GM18951 (cell line): ENCODE data around the gene LCN10.

Experiments
- POLR2A ChIP-seq: IDR thresholded peaks from 4 replicates; pipeline ENCODE4 v1.6.1; 2011; ENCODE audit warnings: mild to moderate bottlenecking; ENCODE audit not compliant: insufficient read length, insufficient read depth; ENCODE audit errors: extremely low read depth
- in situ Hi-C: fragments of 300-500 bp; cut with MboI; formaldehyde crosslinking; loops from one replicate; pipeline ENCODE4 v1.12.0; 2022; ENCODE audit warnings: low sequenced_read_pairs, mixed read lengths, inconsistent platforms; ENCODE audit not compliant: unreplicated experiment

LCN10 gene

GRCh38 chr9:136722093-136722968 is 20.4 kb downstream of the LCN10 start:
- in situ Hi-C loops: no loop called here
- peak; percentile 8 for TF ChIP-seq POLR2A

DNA sequence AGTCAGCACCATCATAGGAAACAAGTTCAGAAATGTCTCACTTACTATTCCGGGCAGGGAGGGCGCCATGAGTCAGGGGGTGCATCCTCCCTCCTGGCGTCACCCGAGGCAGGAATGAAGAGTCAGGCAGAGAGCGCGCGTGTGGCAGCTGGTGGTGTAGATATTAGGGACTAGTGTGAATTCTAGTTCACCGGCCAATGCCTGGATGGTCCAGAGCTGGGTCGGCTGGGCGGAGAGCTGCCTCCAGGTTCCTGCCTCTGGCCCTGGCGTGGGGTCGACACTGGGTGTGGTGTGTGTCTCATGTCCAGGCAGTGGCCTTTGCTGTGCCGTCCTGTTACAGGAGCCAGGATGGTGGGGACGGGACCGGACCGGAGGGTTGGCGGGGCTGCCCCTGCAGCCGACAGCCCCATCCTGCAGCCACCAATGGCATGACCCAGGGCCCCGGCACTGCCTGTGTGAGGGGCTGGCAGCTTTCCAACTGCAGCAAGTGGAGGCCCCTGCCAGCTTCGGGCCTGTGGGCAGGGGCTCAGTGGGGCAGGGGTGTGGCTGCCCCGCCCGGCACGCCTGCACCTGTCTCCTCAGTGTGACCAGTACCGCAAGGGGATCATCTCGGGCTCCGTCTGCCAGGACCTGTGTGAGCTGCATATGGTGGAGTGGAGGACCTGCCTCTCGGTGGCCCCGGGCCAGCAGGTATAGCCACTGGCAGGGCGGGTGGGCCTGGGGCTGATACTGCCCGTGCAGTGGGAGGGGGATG is 21.2 kb downstream of the LCN10 start:
- peak; percentile 16 for TF ChIP-seq POLR2A
- in situ Hi-C loops: no loop called here

GRCh38 chr9:136720898-136721338 is 21.8 kb downstream of the LCN10 start:
- TF ChIP-seq POLR2A: no peak
- in situ Hi-C loops: no loop called here

GRCh38 chr9:136720251-136720897 is 22.4 kb downstream of the LCN10 start:
- in situ Hi-C loops: no loop called here
- no peak for TF ChIP-seq POLR2A

DNA sequence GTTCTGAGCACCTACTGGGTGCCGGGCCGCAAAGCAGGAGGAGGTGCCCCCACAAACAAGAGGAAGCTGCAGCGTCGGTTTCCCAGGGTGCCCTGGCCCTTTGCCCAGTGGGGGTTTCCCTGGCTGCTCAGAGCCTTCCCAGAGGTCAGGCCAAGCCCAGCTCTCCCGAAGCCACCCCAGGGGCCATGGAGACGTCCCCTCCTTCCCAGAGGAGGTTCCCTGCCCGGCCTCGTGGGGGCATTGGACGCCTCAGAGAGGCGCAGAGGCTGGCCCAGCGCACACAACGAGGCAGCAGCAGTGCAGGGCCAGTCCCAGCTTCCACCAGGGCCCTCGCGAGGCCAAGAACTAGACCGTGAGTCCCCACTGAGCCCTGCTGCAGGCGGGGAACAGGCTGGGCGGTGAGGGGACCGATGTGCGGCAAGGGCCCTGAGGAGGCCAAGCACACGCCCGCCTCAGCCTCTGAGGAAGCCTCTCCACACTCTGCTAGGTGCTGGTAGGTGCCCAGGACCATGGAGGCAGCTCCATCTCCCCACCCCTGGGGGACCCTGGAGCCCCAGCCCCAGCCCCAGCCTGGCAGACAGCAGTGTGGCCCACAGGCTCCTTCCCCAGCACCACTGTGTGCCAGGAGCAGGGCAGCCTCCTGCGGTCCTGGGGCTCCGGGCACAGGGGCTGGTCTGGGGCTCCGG is 23.4 kb downstream of the LCN10 start:
- in situ Hi-C loops: no loop called here
- no peak for TF ChIP-seq POLR2A

DNA sequence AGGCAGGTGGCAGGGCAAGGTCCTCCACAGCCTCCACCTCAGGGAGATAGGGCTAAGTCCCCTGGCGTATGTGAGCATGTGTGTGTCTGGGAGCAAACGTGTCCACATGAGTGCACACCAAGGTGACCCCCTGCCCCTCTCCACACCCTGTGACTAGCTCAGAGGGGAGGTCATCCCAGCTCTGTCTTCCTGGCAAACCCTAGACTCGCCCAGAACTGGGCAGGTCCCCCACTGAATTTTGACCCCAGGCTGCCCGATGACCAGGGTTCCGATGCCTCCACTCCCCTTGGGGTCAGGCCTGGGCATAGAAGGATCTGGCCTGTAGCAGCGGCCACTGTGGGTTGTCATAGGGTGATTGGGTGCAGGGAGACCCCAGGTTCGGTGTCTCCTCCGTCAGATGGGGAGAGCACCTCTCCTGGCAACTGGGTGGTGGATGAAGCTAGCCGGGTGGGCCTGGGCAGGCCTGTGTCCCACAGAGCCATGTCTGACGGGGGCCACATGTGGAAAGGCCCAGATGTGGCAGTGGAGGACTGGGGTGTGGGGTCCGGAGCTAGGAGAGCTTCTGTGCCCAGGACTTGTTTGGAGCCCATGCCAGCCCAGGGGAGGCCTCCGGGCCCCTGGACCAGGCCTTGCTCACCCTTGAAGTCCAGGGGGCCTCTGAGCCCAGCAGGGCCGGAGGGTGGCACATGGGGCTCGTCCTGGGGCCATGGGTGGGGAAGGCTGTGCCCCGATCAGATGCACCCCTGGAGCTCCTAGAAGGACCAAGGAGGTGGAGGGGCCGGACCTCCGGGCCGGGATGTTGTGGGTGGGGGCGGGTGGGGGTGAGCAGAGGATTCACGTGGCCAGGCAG is 24.2 kb downstream of the LCN10 start:
- in situ Hi-C loops: no loop called here
- TF ChIP-seq POLR2A: no peak

- no peak for TF ChIP-seq POLR2A
- in situ Hi-C loops: no loop called here
These were observed 25.3 kb downstream of the LCN10 start for GRCh38 chr9:136717399-136717798.

DNA sequence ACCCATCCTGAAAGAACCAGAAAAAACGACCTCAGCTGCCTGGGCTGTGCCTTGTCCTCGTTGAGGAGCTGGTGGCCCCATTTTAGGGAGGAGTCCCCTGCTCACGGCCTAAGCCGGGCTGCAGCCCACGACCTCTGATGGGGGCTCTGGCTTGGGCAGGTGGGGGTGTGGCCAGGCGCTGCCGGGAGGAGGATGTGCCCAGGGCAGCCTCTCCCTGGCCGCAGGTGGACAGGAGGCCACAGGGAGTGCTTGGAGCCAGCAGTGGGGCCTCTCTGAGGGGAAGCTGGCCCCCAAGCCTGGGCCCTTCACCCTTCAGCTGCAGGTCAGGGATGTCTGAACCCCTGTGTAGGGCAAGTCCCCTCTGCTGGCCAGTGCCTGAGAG is 27.9 kb downstream of the LCN10 start:
- in situ Hi-C loops: no loop called here
- no peak for TF ChIP-seq POLR2A

DNA sequence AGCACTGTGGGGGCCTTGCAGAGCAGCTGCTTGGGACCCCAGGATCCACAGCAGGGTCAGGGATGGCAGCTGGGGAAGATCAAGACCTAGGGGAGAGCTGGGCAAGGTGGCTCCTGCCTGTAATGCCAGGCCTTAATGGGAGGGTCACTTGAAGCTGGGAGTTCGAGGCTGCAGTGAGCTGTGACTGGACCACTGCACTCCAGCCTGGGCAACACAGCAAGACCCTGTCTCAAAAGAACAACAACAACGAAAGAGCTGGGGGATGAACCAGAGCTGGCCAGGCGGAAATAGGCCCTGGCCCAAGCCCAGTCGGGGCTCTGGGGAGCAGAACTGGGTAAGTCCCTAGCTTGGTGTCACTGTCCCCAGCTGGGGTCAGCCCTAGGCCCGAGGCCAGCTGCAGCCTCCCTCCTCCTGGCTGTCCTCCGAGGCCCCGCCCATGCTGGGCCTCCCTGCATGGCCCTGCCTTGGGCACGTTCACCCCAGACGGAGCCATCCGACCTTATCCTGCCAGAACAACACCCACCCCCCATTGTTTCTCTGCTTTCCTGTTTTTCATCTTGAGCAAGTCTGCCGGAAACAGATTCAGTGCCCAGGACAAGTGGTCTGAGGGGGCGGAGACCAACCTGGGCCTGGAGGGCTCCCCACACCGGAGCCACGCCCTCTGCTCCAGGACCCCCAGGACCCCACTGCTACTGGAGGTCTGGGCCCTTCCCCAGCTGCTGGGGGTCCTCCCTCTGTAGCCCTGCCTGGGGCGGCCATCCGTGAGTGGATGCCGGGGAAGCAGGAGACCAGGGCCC is 28.4 kb downstream of the LCN10 start:
- in situ Hi-C loops: no loop called here
- TF ChIP-seq POLR2A: no peak

DNA sequence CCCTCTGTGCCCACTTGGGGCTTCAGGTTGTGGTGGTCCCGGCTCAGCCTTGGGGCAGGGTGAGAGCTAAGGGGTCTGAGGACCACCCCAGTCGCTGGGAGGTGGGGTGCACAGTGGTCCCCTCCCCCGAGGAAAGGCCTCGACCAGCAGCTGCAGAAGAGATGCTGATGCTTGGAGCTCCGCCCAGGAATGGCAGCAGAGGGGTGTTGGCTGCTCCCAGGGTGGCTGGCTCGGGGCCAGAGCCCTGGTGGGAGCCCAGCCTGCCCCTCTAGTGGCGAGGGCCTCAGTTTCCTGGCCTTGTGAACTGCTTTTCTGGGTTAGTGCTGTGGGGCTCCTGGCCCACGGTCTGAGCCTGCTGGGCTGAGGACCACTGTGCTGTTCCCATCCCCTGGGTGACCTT is 29.2 kb downstream of the LCN10 start:
- no peak for TF ChIP-seq POLR2A
- in situ Hi-C loops: no loop called here
